Body of pancreas (tissue), 4 donors: ENCODE measurements around the gene BRAF.
"Not testable (repeated sequence)": the region's sequence is repeated elsewhere in the genome, so short reads cannot be mapped to it uniquely, and the experiment has no call there.

Experiments used
- CTCF ChIP-seq, 7 experiments: fragments of 450-650 bp in 4 of 7; fragments of 200-600 bp in 3 of 7; sonication (generic) in 3 of 7; IDR thresholded peaks; one replicate each; pipeline ENCODE4 v1.5.1; 2016 to 2019; ENCODE audit warnings: antibody characterized with exemption in 7 of 7
- POLR2A ChIP-seq, 3 donors: fragments of 450-650 bp; IDR thresholded peaks; one replicate each; pipeline ENCODE4 v1.6.1; 2016; ENCODE audit warnings: antibody characterized with exemption in 3 of 3, mild to moderate bottlenecking in 2 of 3

DNA sequence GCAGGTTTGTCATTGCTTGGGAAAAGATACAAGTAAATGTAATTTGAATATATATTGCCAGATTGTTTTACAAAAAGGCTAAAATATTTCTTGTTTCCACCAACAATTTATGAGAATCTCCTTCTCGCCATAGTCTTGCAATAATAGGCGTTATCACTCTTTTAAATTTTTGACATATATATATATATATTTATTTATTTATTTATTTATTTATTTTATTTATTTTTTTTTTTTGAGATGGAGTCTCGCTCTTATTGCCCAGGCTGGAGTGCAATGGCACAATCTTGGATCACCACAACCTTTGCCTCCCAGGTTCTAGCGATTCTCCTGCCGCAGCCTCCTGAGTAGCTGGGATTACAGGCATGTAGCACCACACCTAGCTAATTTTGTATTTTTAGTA, 17.5 kb upstream of the BRAF start:
- TF ChIP-seq POLR2A, CTCF (IDR thresholded peaks at IDR 0.05): not testable (repeated sequence)
